IPS-18a (cell line): ENCODE data around the gene DMBX1.

Source experiments
- H3K27ac ChIP-seq: one replicate; pipeline ENCODE4 v1.5.1; 2013; ENCODE audit warnings: low read length
- H3K27me3 ChIP-seq: one replicate; pipeline ENCODE4 v1.6.1; 2013; ENCODE audit warnings: mild to moderate bottlenecking, low read length; ENCODE audit not compliant: control insufficient read depth, insufficient read depth
- H3K36me3 ChIP-seq: one replicate; pipeline ENCODE4 v1.6.1; 2013; ENCODE audit warnings: low read depth, low read length; ENCODE audit not compliant: control insufficient read depth
- H3K4me1 ChIP-seq: one replicate; pipeline ENCODE4 v1.6.1; 2013; ENCODE audit warnings: low read depth, low read length; ENCODE audit not compliant: control insufficient read depth
- H3K4me3 ChIP-seq: one replicate; pipeline ENCODE4 v1.5.1; 2013; ENCODE audit warnings: low read length
- H3K9ac ChIP-seq: one replicate; pipeline ENCODE4 v1.6.1; 2013; ENCODE audit warnings: mild to moderate bottlenecking, low read length, moderate library complexity
- H3K9me3 ChIP-seq: one replicate; pipeline ENCODE4 v1.6.1; 2013; ENCODE audit warnings: low read depth, low read length; ENCODE audit not compliant: control insufficient read depth

Gene DMBX1

DNA sequence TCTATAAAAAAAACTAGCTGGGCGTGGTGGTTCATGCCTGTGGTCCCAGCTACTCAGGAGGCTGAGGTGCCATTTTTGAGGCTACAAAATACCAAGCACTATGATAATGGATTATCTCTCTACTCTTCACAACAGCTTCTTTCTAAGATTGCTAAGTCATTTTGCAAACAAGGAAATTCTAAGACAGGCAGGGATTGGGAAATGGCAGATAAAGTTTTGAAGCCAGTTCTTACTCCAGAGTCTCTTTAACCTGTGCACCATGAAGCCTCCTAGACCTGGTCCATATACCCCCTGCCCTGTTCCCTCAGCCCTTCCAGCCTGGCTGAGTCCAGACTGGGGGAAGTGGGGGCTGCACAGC, 39.5 kb upstream of the DMBX1 start:
- H3K4me1 ChIP-seq, result peaks cover 13% of the 10 kb centered on the region
- peaks cover 98% of the 10 kb centered on the region for H3K27me3 ChIP-seq
- no peak overlapping the region for H3K4me3 ChIP-seq
- no peak overlapping the region for H3K27ac ChIP-seq
- no peaks in the 10 kb centered on the region for H3K36me3 ChIP-seq
- H3K9ac ChIP-seq, result no peak overlapping the region
- no peaks in the 10 kb centered on the region for H3K9me3 ChIP-seq

DNA sequence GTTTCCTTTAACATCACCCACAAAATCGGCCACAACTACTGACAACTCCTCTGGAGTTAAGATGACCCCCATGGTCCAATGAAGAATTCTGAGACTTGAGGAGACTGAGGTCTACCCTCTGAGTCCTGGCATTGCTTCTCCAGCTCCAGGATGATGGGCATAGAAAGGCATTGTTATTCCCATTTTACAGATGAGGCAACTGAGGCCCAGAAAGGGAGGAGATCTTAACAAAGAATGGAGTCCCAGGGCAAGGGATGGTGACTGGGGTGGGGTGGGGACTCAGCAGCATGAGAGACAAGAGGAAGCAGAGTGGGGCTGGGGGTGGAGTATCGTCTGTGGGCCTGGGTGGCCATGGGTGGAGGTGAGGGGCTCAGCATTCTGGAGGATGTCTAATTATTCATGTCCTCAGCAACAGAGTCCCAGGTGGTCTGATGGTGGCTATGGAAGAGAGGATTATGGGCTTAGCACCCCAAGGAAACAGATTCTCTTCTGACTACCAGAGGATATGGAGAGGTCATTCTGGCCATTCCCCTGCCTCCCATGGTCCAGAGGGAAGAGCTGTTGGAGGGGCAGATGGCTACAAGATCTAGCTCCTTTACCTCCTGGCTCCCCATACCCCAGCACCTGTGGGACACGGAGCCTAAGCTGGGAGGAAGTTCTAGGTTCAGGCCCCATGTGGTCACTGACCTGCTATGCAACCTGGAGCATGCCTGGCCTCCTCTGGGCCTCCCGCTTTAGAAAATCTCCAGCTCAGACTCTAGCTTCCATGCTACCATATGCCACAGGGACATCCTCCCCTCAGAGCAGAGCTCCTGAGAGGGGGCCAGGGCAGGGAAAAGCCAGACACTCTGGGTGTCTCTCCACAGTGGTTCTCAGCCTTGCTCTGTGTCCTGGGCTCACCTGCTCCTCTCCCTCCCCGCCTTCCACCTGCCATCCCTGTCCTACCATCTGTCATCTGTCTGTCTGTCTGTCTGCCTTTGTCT, 37.4 kb upstream of the DMBX1 start:
- H3K27me3 ChIP-seq, result peaks cover 77% of the 10 kb centered on the region
- no peaks in the 10 kb centered on the region for H3K9me3 ChIP-seq
- H3K36me3 ChIP-seq, result no peaks in the 10 kb centered on the region
- no peak overlapping the region for H3K4me3 ChIP-seq
- peaks cover 10% of the 10 kb centered on the region for H3K4me1 ChIP-seq
- H3K27ac ChIP-seq, result no peak overlapping the region
- H3K9ac ChIP-seq, result no peak overlapping the region

DNA sequence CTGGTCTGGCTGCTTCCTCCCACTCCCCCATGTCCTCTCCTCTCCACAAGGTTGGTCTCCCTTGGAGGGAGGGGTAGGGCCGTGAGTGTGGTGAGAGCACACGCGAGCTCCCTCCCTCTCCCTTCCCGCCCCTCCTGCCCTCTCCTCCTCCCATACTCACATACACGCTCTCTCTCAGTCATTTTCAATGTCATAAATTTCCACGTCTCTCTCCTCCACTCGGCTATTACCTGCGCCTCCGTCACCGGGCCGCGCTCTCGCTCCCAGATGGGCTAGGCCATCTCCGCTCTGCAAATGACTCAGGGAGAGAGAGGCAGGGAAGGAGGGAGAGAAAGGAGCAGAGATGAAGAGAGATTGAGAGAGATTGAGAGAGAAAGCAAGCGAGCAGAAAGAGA, 36.7 kb upstream of the DMBX1 start:
- Histone ChIP-seq H3K36me3 (no peaks in the 10 kb centered on the region), H3K4me1 (peaks cover 3% of the 10 kb centered on the region), H3K27ac (no peak overlapping the region), H3K9ac (no peak overlapping the region), H3K4me3 (no peak overlapping the region), H3K27me3 (peaks cover 70% of the 10 kb centered on the region), H3K9me3 (no peaks in the 10 kb centered on the region)

DNA sequence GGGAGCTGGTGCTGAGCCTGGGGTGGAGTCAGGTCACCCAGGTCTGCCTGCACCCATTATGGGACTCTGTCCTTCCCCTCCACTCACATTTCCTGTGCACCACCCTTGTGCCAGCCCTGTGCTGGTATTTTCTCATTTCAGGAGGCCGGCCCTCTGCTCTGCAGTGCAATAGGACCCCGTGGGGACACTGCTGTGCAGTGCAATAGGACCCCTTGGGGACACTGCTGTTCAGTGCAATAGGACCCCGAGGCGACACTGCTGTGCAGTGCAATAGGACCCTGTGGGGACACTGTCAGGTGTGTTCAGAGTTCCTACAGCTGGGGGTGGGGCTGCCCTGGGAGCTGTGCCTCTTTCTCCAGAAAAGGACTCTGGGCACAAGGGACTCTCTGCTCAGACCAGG, 36.2 kb upstream of the DMBX1 start:
- Histone ChIP-seq H3K9me3 (no peaks in the 10 kb centered on the region), H3K4me1 (peaks cover 3% of the 10 kb centered on the region), H3K36me3 (no peaks in the 10 kb centered on the region), H3K4me3 (no peak overlapping the region), H3K27me3 (peaks cover 65% of the 10 kb centered on the region), H3K9ac (no peak overlapping the region), H3K27ac (no peak overlapping the region)

DNA sequence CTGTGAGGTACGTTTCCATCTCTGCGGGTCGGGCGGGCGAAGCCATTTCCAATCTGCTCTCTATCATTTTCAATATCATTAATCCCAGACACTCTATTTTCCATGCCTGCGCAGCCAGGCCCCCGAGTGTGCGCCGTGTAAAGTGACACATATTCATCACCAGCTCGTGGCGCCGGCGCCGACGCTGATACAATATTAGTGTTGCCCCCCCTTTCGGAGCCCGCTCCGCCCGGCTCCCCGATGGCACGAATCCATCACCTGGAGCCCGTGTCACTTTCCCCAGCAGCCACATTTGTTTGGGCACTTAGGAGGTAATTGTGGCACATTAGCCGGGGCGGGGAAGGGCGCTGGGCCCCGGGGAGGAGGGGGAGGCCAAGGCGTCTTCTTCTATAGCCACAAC, 33.7 kb upstream of the DMBX1 start:
- H3K9ac ChIP-seq, result no peak overlapping the region
- H3K36me3 ChIP-seq, result no peaks in the 10 kb centered on the region
- H3K4me1 ChIP-seq, result peaks cover 3% of the 10 kb centered on the region
- no peak overlapping the region for H3K4me3 ChIP-seq
- H3K27me3 ChIP-seq, result peaks cover 54% of the 10 kb centered on the region
- H3K9me3 ChIP-seq, result no peaks in the 10 kb centered on the region
- H3K27ac ChIP-seq, result no peak overlapping the region

DNA sequence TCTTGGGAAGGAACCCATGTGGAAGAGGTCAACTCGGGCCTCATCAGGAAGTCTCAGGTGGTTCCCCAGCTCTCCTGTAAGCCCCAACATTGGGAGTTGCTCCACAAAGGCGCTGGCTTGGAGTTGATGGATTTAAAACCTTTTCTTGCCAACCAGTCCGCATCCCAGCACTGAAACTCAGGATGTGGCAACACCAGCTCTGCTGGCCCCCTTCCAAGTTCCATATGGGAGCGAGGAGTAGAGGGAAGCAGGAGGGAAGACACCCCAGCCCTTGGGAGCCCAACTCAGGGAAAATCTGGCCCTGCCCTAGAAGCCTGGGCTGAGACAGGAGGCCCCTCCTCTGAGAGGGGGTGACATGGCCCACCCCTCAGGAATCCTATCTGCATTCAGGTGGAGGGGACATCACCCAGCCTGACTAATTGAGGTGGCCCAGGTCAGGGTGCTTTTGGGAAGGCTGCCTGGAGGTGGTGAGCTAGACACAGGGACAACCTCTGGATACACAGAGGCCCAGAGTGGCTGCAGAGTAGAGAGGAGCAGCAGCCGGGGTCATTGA, 33.1 kb upstream of the DMBX1 start:
- H3K36me3 ChIP-seq, result no peaks in the 10 kb centered on the region
- H3K9me3 ChIP-seq, result no peaks in the 10 kb centered on the region
- H3K27ac ChIP-seq, result no peak overlapping the region
- H3K4me1 ChIP-seq, result peaks cover 6% of the 10 kb centered on the region
- H3K9ac ChIP-seq, result no peak overlapping the region
- H3K27me3 ChIP-seq, result peaks cover 53% of the 10 kb centered on the region
- H3K4me3 ChIP-seq, result no peak overlapping the region

DNA sequence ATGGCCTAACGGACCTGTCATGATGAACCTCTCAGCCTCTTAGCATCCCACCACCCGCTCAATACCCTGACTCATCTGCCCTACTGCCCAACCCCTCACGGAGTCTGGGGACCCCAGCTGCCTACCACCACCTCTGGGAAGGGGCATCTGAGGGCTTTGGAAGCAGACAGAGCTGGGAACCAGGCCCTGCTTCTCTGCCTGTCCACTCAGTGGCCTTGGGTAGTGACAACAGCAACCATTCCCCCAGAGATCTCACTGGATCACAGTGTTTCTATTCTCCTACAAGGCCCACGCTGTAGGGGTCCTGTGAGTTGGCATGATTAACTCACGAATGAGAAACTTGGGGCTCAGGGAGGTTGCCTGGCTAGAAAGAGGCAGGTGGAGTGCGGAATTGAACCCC, 32.5 kb upstream of the DMBX1 start:
- no peaks in the 10 kb centered on the region for H3K36me3 ChIP-seq
- H3K27ac ChIP-seq, result no peak overlapping the region
- H3K4me1 ChIP-seq, result peaks cover 9% of the 10 kb centered on the region
- no peaks in the 10 kb centered on the region for H3K9me3 ChIP-seq
- peaks cover 53% of the 10 kb centered on the region for H3K27me3 ChIP-seq
- H3K4me3 ChIP-seq, result no peak overlapping the region
- H3K9ac ChIP-seq, result no peak overlapping the region

DNA sequence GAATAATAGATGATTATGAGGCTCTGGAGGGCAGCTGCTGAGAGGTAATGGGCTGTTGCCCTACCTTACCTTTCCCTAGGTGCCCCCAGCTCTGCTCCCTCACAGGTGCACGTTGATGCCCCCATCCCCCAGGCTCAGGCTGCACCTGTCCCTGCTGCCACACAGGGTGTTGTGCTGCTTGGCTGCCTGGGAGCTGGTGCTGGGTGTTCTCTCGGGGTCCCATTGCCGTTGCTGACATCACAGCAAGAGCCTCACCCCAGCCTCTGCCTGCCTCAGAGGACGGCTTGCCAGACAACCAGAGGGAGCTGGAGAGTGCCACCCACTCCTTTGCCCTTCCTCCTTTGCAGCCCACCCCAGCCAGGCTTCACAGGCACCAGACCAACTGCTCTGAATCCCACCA, 31.4 kb upstream of the DMBX1 start:
- H3K36me3 ChIP-seq, result no peaks in the 10 kb centered on the region
- no peak overlapping the region for H3K4me3 ChIP-seq
- peaks cover 52% of the 10 kb centered on the region for H3K27me3 ChIP-seq
- H3K4me1 ChIP-seq, result peaks cover 7% of the 10 kb centered on the region
- H3K27ac ChIP-seq, result no peak overlapping the region
- no peak overlapping the region for H3K9ac ChIP-seq
- H3K9me3 ChIP-seq, result no peaks in the 10 kb centered on the region

DNA sequence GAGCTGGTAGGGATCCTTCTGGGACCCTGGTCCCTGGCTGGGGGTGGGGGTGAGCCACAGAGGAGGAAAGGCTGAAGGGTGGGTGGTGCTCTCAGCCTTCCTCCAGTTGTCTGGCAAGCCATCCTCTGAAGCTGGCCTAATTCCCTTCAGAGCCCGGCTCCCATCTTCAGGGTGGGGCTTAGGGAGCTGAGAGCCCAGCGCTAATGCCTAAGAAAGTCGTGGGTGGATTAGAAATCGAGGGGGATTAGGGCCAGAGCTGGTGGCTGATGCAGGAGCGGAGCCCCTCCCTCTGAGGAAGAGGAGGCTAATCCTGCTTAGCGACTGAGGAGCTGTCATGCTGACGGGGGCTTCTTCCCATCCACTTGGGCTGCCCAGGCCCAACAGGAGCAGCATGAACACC, 30.8 kb upstream of the DMBX1 start:
- Histone ChIP-seq H3K27me3 (peaks cover 49% of the 10 kb centered on the region), H3K27ac (no peak overlapping the region), H3K9ac (no peak overlapping the region), H3K36me3 (no peaks in the 10 kb centered on the region), H3K4me3 (no peak overlapping the region), H3K4me1 (peaks cover 7% of the 10 kb centered on the region), H3K9me3 (no peaks in the 10 kb centered on the region)

DNA sequence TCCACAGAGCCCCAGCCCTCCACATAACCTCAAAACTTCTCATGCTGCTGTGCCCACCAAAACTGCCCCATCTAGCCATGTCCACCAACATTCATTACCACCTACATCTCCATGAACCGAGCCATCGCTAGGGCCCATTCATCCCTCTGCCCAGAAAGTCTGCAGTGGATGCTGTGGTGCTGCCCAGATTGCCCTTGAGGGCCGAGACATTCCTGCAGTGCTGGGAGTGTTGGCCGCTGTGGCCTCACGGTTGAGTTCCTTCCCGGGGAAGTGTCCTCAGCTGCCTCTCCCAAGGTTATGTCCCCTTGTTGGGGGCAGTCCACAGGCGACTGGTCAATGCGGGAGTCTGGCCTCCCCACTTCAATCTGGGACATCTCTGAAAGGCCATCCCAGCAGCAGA, 30.3 kb upstream of the DMBX1 start:
- Histone ChIP-seq H3K27me3 (peaks cover 49% of the 10 kb centered on the region), H3K9ac (no peak overlapping the region)

DNA sequence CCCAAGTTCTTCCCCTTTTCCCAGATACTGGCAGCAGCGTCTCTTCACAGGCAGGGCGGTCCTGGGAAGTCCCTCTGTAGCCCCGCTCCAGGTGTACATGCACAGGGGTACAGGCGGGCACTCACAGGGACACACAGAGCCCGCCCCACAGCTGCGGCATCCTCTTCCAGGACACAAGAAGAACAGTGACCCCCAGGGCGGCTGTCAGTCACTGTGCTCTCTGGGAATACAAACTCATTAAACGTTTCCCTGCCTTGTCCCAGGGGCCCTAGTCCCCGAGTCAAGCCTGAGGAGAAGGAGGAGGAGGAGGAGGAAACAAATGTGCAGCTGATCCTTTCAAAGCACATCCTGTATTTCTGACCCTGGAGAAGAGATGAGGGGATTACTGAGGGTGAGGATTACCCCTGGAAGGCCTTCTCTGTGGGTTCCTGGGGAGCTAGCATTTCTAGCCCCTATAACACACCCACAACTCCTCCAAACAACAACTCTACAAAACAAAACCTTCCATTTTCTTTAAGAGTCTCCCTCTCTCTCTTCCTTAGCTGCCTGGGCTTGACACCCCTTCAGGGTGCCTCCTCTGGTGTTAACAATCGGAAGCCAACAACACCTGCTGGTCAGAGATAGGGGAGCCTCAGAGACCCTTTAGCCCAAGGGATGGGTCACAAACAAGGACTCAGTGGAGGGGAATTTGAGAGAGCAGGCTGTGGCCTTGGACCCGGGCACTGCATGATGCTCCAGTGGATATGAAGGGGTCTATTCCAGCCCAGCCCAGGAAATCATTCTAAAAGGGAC, 28.4 kb upstream of the DMBX1 start:
- Histone ChIP-seq H3K4me3 (no peak overlapping the region), H3K36me3 (no peaks in the 10 kb centered on the region), H3K27me3 (peaks cover 62% of the 10 kb centered on the region), H3K27ac (no peak overlapping the region), H3K9ac (no peak overlapping the region), H3K9me3 (no peaks in the 10 kb centered on the region), H3K4me1 (peaks cover 14% of the 10 kb centered on the region)

More for the DNA sequence above, 30.3 kb upstream of the DMBX1 start:
- H3K9me3 ChIP-seq, result no peaks in the 10 kb centered on the region
- H3K4me3 ChIP-seq, result no peak overlapping the region
- no peaks in the 10 kb centered on the region for H3K36me3 ChIP-seq
- peaks cover 7% of the 10 kb centered on the region for H3K4me1 ChIP-seq
- no peak overlapping the region for H3K27ac ChIP-seq
